Measurements from ENCODE around the gene PJA2.

Gene PJA2

DNA sequence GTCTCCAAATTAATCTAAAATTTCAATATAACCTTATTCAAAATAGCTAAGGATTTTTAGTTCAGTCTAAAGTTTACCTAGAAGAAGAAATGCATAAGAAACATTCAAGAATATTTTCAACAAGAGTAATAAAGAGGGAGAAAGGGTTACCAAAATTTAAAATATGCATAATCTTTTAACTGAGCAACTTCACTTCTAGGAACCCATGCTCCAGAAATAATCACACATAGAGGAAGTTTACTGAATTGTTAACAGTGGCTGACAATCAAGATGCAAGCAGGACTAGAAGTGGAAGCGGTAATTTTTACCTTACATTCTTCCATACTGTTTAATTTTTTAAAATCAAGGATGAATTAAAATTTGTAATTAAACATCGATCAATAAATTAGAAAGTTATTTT is 1.9 kb downstream of the PJA2 start:
- no peak for DNase-seq

DNA sequence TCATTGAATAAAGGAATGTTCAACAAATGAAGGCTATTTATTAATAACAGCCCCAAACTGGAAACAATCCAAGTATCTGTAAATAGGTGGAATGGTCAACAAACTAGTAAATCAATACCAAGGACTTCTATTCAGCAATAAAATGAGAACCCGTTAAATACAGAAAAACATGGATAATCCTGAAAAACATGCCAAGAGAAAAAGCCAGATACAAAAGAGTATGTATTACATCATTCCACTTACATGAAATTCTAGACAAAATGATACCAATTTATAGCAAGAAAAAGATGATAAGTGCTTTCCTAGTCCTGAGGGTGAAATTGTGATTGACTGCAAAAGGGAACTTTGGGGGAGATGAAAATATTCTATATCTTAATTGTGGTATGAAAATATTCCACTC is 3.1 kb downstream of the PJA2 start:
- DNase-seq = no peak

DNA sequence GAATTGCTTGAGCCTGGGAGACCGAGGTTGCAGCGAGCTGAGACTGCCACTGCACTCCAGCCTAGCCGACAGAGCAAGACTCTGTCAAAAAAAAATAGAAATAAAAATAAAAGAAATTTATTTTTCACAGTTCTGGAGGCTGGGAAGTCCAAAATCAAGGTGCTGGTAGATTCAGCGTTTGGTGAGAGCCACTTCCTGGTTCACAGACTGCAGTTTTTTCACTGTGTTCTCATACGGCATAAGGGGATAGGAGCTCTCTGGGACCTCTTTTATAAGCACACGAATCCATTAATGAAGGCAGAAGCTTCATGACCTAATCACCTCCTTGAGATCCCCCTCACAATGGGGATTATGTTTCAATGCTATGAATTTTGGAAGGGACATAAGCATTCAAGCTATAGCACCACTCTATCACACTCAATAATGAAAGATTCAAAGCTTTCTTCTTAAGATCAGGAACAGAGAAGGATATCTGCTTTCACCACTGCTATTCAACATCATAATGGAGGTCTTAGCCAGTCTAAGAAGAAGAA is 5.3 kb downstream of the PJA2 start:
- DNase-seq = no peak

DNA sequence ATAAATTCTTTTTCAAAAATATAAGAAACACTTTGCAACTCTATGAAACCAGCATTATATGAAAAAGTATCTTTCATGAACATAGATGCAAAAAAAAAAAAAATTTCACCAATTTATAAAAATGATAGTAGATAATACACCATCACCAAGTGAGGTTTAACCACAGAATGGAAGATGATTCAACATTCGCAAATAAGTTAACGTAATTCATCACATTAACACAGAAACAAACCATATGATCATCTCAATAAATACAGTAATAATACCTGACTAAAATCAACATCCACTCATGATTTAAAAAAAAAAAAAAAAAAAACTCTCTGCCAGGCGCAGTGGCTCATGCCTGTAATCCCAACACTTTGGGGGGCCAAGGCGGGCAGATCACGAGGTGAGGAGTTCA is 6.3 kb downstream of the PJA2 start:
- DNase-seq = no peak

DNA sequence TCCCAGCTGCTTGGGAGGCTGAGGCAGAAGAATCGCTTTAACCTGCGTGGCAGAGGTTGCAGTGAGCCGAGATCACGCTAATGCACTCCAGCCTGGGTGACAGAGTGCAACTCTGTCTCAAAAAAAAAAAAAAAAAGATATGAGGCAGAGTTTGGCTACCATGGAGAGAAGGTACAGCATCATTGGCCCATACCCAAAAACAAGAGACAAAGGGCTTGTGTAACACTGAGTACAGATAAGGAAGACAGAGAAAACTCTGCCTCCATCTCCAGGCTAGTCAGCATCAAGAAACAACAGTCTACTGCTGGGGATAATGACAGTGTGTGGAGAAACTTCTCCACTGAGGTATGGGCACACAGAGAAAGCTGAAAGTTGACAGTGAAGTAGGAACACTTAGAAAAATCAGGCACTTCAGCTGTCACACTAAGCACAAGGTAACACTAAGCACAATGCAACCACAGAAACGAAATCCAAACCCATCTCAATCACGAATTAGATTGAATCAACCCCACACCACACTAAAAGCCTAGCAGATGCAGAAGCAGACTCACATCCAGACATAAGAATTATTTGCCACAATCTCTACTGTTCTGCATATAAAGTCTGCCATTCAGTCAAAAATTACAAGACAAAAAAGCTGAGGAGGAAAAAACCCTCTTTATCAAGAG is 10.5 kb downstream of the PJA2 start:
- no peak for DNase-seq

DNA sequence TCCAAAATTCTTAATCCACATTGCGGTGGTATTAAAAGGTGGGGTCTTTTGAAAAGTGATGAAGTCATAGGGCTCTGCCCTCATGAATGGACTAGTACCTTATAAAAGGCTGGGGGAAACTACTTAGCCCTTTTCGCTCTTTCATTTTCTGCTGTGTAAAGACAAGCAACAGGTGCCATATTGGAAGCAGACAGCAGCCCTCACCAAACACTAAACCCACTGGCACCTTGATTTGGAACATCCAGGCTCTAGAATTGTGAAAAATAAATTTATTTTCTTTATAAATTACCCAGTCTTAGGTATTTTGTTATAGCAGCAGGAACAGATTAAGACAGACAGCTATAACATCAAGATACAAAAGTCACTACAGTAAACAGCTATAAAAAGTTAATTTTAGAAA is 12.8 kb downstream of the PJA2 start:
- DNase-seq = no peak

DNA sequence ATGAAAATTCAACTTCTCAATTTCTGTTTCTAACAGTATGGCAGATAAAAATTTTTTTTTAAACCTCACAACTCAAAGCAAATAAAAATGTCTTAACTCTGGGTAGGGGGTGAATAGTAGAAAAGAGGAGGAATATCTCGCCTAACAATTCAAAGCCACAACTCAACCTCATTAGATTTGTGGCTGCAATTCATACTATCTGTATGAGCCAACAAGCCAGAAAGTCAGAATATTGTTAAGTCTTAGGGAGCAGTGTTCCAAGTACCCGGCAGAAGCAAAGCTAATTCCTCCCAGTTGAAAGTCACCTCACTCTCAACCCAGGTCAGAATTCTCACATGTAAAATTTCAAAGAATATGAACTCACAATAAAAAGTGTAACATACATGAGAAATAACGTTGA is 15.0 kb downstream of the PJA2 start:
- DNase-seq = no peak

DNA sequence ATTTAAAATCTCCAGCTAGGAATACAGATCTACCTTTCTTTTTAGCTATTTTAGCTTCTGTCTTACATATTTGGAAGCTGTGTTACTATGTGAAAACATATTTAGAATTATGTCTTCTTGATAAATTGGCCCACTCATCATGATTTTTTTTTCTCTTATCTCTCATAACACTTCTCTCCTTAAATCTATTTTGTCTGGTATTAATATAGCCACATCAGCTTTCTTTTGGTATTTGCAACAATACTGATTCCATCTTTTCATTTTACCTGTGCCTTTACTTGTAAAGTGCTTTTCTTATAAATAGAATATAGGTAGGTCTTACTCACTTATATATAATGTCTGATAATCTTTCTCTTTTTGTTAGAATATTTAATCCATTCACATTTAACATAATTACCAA is 19.6 kb downstream of the PJA2 start:
- DNase-seq = no peak

DNA sequence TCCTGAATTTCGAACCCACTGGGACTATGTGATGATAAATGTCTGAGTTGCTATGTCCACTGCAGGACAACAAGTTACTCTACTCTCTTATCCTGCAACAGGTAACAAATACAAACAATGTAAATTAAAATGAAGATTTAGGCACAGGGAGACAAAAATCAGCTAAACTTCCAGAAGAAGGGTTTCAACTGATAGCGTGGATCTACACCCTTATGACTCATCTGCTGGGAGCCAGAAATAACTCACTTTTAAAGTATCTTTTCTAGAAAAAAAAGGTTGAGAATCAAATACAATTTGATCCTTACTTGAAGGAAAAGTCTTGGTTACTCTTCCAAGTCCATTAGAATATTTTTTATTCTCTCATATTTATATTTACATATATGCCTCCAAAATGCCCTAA is 21.4 kb downstream of the PJA2 start:
- no peak for DNase-seq

DNA sequence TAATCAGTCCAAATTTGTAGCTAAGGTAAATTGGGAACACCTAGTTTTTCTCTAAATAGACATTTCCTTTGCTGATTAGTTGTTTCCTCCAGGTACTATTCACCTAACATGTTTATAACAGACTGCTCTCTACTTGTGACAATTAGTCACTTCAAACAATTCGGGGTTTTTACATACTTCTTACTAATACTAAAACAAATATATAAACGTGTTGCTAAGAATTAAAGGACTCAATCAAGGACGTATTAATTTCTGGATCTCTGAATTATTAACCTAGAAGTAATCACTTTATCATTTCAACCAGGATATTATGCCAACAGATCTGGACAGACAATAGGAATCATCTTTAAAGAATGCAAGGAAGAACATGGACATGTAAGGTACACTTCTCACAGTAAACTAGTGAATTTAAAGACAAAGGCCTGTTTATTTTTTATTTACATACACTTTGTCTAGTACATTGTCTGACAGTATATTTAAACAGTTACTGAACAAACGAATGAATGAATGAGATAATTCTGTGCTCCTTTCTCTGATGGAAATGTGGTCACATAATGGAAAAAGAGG is 22.3 kb downstream of the PJA2 start:
- DNase-seq = no peak

DNA sequence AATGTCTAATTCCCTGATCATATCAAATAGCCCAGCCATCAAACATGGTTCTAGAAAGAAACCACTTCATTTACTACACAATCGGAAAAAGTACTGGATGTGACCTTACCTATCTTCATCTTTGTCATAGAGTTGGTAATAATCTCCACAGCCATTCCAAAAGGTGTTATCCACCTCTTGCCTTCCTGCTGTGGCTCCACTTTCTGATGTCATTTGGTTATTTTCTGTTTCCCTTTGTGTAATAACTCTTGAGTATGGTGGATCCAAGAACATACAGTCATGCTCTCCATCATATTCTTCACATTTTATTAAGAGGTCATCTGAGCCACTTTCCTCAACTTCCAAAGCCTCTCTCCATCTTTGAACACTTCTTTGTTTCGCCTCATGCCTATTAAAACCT is 31.7 kb downstream of the PJA2 start:
- DNase-seq = no peak

DNA sequence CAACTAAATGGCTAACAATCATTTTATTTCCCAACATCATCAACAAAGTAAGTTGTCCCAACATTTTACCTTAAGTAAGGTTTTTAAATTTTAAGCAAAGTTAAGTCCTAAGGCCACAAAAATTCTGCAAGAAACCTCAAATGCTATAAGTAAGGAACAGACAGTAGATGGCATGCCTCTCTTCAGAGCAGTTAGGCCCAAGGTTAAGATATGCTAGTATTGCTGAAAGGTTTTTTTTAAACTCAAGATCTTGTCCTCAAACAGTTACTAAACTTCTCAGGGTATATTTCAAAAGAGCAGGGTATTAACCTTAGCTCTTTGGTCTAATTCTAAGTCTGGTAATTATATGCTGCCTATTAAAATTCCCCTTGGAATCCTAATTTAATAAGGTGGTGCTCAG is 35.1 kb downstream of the PJA2 start:
- no peak for DNase-seq

DNA sequence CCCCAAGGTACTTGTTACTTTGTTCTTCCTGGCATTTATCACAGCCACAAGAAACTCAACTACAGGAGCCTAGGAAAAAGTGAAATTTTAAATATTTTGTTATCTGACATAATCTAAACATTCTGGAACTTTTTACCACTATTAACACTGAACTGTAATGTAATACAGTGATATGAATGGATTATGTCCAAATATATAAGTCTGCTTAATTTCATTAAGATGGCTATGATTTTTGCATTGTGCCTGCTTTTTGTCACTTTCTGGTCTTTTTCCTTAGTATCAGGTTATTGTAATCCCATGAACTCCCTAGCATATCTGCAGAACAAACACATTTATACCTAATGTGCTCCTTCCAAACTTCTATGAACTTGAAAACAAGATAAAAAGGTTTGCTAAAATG is 35.8 kb downstream of the PJA2 start:
- DNase-seq = no peak

DNA sequence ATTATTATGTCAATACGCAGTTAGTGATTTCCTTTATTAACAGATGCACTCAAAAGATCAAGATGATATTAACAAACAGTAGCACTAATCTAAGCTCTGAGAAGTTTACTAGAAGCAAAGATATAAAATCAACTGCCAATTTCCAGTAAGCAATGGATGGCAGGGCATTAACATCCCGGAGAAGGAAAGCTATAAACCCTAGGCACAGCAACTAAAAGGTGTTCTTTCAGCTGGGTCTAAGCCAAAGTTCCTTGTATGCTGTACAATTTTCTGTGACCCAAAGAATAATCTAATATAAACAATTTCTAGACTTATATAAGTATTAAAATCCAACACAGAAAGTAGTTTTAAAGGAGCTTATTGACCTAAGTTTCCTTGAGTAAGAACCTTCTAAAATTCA is 39.4 kb downstream of the PJA2 start:
- DNase-seq = no peak

DNA sequence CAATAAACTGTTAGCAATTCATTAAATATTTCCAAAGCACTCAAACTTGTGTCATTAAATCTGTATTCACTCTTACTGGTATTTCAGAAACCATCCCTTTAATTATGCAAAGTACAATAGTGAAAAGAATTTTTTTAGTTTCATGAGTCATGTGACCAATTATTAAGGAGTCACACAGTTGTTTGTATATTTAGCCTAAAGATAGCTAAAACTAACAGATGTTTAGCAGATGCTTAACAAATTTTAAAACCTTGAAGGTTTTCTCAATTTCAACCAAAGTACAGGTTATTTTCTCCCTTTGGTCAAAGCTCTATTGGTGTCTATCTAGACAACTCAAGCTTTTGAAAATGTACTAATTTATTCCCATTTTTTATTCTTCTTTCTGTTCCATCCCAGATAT is 44.1 kb downstream of the PJA2 start:
- no peak for DNase-seq

DNA sequence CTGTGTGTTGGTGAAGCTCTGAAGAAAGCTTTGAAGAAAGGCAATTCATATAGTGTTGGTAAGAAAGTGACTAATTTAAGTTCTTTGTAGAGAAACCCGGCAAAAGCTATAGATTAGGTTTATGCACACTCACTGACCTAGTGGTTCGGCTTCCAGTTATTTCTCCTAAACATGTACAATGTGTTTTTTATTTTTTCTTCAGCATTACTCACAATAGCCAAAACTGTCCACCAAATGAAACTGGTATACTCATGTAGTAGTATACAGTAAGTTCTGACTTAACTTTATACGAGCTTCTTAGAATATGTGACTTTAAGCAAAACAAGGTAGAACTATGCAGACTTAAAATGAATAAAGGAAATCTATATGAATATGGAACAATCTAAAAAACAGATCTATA is 44.8 kb downstream of the PJA2 start:
- no peak for DNase-seq

DNA sequence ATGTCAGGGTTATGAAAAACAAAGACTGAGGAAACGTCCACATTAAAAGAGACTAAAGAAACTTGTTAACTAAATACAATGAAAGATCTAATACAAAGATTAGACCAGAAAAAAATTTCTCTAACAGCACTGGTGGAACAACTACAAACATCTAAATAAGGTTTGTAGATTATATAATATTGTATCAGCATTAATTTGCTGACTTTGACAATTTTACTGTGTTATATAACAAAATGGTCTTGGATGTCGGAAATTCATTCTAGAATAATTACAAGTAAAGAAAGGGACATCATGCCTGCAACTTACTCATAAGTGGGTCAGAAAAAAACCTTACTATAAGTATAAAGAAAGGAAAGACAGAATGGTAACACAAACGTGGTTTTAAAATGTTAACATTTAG is 50.1 kb downstream of the PJA2 start:
- DNase-seq = no peak

DNA sequence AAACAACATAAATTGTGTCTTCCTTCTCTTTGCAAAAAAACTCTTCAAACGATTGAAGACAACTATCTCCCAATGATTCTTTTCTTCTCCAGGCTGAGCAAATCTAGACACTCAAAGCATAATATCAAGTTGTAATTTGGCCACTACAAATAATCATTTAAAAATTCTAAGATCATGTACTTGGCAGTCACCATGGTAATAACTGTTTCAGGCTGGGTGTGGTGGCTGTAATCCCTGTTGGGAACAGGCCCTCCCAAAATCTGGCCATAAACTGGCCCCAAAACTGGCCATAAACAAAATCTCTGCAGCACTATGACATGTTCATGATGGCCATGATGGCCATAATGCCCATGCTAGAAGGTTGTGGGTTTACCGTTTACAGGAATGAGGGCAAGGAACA is 52.0 kb downstream of the PJA2 start:
- no peak for DNase-seq

DNA sequence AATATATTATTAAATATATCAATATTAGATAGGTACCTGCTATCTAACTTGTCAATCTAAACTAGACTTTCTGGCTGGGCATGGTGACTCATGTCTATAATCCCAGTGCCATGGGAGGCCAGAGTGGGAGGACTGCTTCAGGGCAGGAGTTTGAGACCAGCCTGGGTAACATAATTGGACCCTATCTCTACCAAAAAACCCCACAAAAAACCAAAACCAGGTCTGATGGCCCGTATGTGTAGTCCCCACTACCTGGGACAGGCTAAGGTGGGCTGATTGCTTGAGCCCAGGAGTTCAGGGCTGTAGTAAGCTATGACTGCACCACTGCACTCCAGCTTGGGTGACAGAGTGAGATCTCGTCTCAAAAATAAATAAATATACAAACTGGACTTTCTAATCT is 55.0 kb downstream of the PJA2 start:
- DNase-seq = no peak

DNA sequence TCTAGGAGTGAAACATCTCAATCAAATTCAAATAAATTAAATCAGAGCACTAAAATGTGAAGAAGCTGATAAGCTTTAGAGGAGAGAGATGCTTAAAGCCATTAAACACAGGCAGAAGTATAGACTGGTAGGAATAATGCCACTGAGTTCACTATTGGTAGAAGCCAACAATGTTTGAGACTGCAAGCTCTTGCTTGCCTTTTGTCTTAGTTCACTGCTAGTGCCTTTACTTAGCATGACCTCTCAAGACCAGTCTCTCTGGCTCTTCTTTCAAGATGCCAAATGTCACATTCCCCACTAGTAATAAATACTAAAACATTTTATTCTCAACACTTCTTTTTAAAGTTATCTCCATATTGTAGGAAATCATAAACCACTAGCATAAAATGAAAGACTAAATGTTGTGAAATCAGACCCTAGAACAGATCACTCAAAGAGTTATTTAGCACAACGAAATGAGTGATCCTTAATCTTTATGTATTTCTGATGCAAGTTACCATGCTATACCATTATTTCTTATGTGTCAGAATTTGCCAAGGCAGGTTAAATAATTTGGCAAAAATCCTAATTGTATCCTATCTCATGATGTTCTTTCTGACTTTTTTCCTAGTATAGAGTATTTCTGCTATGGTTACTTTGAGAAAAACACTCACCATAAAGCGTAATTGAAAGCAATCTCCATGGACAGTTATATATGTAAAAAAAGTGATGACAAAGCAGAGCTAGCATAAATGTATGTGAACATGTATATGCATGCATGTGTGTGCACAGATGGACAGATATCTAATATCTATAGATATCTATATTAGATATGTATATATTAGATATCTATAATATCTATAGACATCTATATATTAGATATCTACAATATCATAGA is 57.5 kb downstream of the PJA2 start:
- no peak for DNase-seq

DNA sequence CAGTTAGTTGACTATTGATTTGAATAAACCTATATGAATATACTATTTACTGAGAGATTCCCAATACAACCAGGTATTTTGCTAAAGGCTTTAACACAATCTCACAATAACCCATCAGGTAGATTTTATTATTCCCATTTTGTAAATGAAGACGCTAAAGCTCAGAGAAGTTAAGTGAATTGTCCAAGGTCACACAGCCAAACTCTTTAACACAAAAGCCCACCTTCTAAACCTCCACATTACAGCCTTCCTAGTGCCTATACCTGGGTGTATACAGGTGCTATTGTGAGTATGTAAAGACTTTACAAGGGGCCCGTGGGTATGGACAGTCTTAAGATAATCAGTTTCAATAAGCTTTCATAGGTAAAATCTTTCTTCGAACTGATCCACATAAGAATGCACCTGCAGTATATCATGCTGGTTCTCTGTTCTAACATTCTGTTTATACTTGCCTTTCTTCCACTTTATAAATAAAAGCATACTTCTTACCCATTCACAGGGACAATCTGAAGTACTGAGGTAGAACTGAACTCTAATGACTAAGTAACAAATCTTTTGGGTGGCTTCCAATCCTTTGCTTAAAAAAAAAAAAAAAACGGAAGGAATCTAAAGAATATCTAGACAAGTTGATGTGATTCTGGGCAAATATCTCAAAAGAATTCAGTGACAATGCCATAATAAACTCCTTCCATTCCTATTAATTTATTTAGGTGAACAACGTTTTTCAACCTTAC is 59.1 kb downstream of the PJA2 start:
- DNase-seq = no peak

DNA sequence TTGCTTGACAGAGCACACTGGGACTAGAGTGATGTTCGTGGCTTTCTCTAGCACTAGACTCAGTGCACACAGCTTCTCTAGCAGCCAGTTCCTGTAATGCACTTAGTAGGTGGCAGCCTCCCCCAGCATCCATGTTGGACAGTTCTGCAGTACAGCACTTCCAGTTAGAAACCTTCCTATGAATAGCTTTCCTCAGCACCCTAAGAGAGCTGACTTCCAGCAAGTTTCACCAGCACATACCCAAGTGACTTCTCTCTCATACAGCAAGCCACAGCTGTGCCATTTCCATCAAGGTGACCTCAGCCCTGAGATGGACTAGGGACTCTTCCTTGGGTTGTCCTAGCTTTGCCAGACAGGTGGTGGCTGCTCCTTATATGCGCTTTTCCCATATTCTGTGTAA is 60.4 kb downstream of the PJA2 start:
- no peak for DNase-seq

DNA sequence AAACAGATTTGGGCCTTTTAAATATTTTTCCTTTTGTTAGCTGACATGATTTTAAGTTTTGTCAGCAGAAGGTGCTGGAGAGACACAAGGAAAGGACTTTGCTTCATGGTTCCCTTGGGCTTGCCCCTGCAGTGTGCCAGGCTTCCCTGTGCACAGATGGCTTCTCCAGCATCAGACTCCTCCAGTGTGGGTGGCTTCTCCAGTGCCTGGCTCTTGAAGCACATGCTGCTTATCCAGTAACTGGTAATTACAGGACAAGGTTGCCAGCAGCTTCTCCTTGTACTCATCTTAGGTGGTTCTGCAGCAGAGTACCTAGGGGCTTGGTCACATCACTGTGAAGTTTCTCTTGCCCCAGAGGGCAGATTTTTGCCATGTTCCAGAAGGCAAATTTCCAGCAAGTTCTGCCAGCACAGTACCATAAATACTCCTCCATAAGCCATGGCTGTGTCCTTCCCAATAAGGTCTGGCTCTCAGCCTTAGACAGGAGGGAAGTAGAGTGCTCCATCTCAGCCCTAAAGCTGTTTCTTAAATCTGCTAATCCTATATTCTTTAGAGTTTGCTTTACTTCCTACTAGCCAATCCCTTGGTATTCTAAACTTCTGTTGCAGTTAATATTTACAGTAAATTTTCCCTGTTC is 62.4 kb downstream of the PJA2 start:
- no peak for DNase-seq
